HepG2 (cell line): Measurements from ENCODE around the gene TOR1AIP1.

Experiments used
- CBX5 ChIP-seq: sonication (generic); formaldehyde crosslinking; IDR thresholded peaks from 2 replicates; pipeline ENCODE4 v1.4.0; 2020; ENCODE audit warnings: missing genetic modification reagents, borderline replicate concordance
- EP300 ChIP-seq, 3 experiments: sonication (generic) in 1 of 3; formaldehyde crosslinking in 1 of 3; IDR thresholded peaks; 2 replicates each; pipeline versions ENCODE4 v1.5.1 to v1.6.1; 2011 to 2020; ENCODE audit warnings: low read depth in 2 of 3, low read length in 2 of 3, borderline replicate concordance in 1 of 3, improper control_type of control experiment in 1 of 3, mild to moderate bottlenecking in 1 of 3, missing genetic modification reagents in 1 of 3, moderate library complexity in 1 of 3
- SMAD1 ChIP-seq: sonication (generic); formaldehyde crosslinking; IDR thresholded peaks from 2 replicates; pipeline ENCODE4 v1.4.0; 2020; ENCODE audit warnings: missing genetic modification reagents, low read depth, mild to moderate bottlenecking, borderline replicate concordance

DNA sequence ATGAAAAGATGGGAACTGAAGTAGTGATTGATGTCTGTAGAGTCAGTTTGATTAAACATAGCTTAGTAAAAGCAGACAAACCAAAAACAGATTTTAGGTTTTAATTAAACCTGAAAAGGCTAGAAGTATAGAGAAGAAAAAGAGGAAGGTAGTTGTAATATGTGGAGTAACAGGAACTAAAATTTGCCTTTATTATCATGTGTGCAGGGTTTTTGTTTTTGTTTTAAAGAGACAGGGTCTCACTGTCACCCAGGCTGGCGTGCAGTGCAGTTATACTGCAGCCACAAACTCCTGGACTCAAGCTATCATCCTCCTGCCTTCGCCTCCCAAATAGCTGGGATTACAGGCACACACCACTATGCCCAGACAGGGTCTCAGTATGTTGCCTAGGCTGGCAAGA is 6.0 kb downstream of the TOR1AIP1 start:
- TF ChIP-seq SMAD1 (no peak), EP300 (IDR thresholded peaks at IDR 0.05; ENCODE audit: low read depth in 2 of 2, low read length in 2 of 2) (no peak), EP300 (CRISPR knock-in tag; IDR thresholded peaks at IDR 0.05; ENCODE audit: borderline replicate concordance) (no peak), CBX5 (CRISPR knock-in tag) (no peak)
